ENCODE data around the gene DIP2C.
"Not testable (repeated sequence)": the region's sequence is repeated elsewhere in the genome, so short reads cannot be mapped to it uniquely, and the experiment has no call there.

Gene DIP2C

DNA sequence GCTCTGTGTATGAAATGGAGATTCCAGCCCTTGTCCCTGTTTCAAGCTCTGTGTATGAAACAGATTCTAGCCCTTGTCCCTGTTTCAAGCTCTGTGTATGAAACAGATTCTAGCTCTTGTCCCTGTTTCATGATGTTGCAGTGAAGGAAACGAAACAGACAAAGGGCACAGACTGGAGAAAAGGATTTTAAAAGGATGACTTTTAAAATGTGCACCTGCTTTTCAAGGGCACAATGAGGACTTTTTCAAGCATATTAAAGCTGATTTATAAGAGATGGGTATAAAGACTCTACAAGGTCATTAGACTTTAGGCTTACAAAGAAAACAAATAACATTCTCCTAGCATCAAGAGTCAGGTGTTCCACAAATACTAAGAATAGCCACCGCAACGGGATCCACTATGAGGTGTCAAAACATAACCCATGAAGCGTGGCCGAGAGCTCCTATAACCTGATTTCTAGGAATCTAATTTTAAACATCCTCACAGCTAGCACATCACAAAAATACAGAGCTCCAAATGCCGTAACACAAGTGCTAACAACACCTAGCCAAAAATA lies 29.0 kb downstream of the DIP2C start:
- DNase-seq (no peak), ATAC-seq (no peak)

DNA sequence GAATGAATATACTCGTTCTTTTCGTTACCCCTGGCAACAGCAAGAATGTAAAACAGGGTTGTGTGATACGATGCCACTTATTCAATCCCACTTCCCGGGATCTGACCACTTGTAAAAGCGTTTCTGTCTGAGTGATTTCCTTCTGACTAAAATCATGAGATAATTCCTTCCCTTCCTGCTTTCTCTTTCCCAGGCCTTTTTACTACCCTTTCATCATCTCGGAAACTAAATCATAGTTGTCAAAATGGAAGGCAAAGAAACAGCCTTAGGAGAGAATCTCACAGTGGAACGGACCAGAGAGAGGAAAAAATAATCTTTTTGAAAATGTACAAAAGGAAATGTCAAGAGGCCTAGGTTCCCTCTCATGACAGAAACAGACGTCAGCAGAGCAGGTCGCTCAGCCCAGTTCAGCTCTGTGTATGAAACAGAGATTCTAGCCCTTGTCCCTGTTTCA lies 29.8 kb downstream of the DIP2C start:
- ATAC-seq (no peak), DNase-seq (no peak)

GRCh38 chr10:657816-658350 lies 31.6 kb downstream of the DIP2C start:
- not testable (repeated sequence) for DNase-seq, ATAC-seq

GRCh38 chr10:656883-657282 lies 32.6 kb downstream of the DIP2C start:
- ATAC-seq (no peak), DNase-seq (no peak)

DNA sequence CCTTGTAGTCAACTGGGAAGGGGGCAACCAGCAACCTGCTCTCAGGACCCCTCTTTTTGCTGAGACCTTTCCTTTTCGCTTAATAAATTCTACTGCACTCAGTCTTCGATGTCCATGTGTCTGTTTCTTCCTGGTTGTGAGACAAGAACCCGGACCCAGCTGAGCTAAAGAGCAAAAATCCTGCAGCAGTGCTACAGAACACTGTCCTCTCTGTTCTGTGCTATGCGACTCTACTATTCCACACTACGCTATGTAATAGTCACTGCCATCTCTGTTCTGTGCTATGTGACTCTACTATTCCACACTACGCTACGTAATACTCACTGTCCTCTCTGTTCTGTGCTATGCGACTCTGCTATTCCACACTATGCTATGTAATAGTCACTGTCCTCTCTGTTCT lies 34.3 kb downstream of the DIP2C start:
- no peak for DNase-seq
- ATAC-seq: no peak

DNA sequence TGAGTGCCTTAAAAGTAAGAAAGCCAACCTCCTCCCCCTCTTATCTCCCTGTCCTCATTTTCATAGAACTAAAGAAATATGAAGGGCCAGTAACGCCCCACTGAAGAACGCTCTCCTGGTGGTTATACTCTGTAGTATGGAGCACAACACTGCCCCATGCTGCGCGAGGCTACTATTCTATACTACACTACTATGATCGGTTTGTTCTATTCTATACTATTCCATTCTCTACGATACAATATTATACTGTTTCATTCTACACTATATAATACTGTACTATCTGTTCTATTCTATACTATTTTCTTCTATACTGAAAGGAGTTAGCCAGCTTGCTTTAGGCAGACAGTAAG lies 34.8 kb downstream of the DIP2C start:
- DNase-seq (no peak), ATAC-seq (no peak)

- ATAC-seq (no peak), DNase-seq (no peak)
Measured at GRCh38 chr10:653991-654646, 35.3 kb downstream of the DIP2C start.

GRCh38 chr10:652832-653459 lies 36.5 kb downstream of the DIP2C start:
- not testable (repeated sequence) for DNase-seq, ATAC-seq

DNA sequence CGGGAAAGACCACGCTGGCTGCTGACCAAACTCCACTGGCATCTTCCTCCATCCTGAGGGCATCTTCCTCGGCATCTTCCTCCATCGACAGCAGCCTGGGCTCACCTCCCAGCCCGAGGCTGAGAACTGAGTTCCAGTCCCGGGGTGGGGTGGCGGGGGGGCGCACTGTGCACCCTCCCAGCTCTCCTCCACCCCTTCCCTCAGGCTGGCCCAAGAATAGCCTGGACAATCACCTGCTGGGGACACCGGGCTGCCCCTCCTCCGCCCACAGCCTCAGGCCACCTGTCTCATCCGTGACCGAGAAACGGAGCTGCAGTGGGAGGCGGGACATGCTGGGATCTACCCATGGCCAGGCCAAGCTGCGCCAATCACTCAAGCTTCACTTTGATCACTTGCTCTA lies 37.2 kb downstream of the DIP2C start:
- ATAC-seq: no peak

DNA sequence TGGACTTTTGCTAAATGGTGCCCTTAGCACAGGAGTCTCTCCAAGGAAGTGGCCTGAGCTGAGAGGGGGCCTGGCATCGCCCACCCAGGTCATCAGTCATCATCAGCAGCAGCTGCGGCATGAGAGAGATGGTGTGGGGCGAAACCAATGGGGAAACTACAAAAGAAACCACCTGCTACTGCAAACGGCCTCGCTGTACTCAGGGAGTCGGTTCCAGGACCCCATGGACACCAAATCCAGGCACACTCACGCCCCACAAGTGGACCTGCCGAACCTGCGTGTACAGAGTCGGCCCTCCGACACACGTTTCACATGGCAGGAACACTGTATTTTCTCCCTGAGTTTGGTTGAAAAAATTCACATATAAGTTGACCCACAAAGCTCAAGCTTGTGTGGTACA lies 37.8 kb downstream of the DIP2C start:
- DNase-seq: no peak
- ATAC-seq: no peak

More for the DNA sequence above, 37.2 kb downstream of the DIP2C start:
- DNase-seq: no peak

- DNase-seq (no peak), ATAC-seq (no peak)
Measured at GRCh38 chr10:650886-651615, 38.4 kb downstream of the DIP2C start.

GRCh38 chr10:650441-650851 lies 39.0 kb downstream of the DIP2C start:
- ATAC-seq (no peak), DNase-seq (no peak)

GRCh38 chr10:649798-650440 lies 39.5 kb downstream of the DIP2C start:
- DNase-seq: no peak
- ATAC-seq: no peak

DNA sequence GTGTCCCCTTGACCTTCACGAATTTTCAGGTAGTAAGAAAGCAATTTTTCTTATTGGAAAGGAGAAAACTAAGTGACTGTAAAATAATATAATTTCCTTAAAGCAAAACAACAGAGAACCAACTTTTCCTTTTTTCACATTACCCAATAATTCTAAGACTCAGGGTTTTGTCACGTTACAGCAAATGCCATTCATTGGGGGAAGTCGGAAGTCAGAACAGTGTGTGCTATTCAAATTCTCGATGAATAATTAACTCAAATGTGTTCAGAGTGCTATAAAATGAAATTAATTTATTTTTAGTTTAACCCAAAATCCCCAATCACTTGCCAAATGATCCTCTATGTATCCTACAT lies 40.0 kb downstream of the DIP2C start:
- no peak for ATAC-seq

GRCh38 chr10:647019-647418 lies 42.4 kb downstream of the DIP2C start:
- not testable (repeated sequence) for ATAC-seq

More for the DNA sequence above, 40.0 kb downstream of the DIP2C start:
- no peak for DNase-seq

GRCh38 chr10:646118-646524 lies 43.3 kb downstream of the DIP2C start:
- ATAC-seq (no peak), DNase-seq (no peak)

More at GRCh38 chr10:647019-647418, 42.4 kb downstream of the DIP2C start:
- not testable (repeated sequence) for DNase-seq

GRCh38 chr10:644943-645334 lies 44.5 kb downstream of the DIP2C start:
- no peak for DNase-seq
- no peak for ATAC-seq

DNA sequence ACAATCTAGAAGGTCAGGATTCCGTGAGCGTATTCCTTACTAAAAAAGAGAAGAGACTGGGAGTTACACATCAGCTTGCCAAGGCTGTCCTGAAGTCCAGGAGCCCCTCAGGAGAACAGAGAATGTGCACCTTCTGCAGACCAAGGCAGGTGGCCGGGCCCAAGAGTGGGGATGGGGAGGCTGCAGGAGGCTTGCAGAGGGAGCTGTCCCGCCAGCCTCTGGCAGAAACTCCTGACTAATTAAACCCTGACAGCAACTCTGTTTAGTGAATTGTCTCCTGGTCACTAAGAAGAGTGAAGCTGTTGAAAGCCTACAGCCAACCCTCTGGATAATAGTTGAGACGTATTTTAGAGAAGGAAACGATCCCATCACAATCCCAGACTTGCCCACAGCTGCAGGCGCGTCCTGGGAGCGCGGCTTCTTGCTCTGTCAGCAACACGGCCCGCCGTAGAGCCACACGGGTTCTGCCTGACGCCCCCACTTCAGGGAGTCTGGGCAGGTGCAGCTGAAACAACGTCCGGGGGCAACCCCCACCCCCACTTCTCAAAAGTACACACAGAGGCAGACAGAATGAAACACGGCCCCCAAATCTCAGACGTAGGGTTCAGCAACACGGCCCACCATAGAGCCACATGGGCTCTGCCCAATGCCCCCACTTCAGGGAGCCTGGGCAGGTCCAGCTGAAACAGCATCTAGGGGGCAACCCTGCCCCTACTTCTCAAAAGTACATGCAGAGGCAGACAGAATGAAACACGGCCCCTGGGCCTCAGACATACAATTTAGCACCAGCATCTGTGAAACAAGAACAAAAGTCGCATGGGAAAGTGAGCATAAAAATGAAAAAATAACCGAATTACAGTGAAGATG lies 45.2 kb downstream of the DIP2C start:
- no peak for ATAC-seq
- DNase-seq: no peak

- DNase-seq: no peak
- no peak for ATAC-seq
Measured at GRCh38 chr10:642186-642890, 47.1 kb downstream of the DIP2C start.

GRCh38 chr10:641149-642010 lies 48.1 kb downstream of the DIP2C start:
- ATAC-seq (no peak), DNase-seq (no peak)

All from stimulated activated naive CD8-positive, alpha-beta T cell treated with anti-CD3 and anti-CD28 coated beads, Interleukin-15, Interleukin-2, amounts not matched to agents 100 U/mL and 50 U/mL, for 24 hours (primary cell).